GM12874 (cell line): ENCODE data around the gene LRRFIP2.

Experiments used
- CTCF ChIP-seq: IDR thresholded peaks from 2 replicates; pipeline ENCODE4 v1.5.1; 2011; ENCODE audit warnings: low read depth, mild to moderate bottlenecking, control low read depth, low read length, moderate library complexity; ENCODE audit not compliant: insufficient read depth

The LRRFIP2 gene

GRCh38 chr3:37017683-37018082, 156.7 kb downstream of the LRRFIP2 start:
- no peak for TF ChIP-seq CTCF

GRCh38 chr3:37016903-37017302, 157.5 kb downstream of the LRRFIP2 start:
- no peak for TF ChIP-seq CTCF

- no peak for TF ChIP-seq CTCF
These were observed 158.7 kb downstream of the LRRFIP2 start for GRCh38 chr3:37015642-37016041.

- no peak for TF ChIP-seq CTCF
These were observed 159.8 kb downstream of the LRRFIP2 start for GRCh38 chr3:37014620-37015019.
